Stimulated activated CD8-positive, alpha-beta memory T cell treated with anti-CD3 and anti-CD28 coated beads, Interleukin-12 subunit alpha, Interleukin-12 subunit beta, amount 100 ng/mL, for 4 hours (primary cell): ENCODE measurements around the gene ZFYVE21.

ENCODE experiments used
- DNase-seq: peaks from one replicate; pipeline ENCODE4 v3.0.0-alpha.2; 2020; ENCODE audit warnings: low read depth

Gene ZFYVE21

DNA sequence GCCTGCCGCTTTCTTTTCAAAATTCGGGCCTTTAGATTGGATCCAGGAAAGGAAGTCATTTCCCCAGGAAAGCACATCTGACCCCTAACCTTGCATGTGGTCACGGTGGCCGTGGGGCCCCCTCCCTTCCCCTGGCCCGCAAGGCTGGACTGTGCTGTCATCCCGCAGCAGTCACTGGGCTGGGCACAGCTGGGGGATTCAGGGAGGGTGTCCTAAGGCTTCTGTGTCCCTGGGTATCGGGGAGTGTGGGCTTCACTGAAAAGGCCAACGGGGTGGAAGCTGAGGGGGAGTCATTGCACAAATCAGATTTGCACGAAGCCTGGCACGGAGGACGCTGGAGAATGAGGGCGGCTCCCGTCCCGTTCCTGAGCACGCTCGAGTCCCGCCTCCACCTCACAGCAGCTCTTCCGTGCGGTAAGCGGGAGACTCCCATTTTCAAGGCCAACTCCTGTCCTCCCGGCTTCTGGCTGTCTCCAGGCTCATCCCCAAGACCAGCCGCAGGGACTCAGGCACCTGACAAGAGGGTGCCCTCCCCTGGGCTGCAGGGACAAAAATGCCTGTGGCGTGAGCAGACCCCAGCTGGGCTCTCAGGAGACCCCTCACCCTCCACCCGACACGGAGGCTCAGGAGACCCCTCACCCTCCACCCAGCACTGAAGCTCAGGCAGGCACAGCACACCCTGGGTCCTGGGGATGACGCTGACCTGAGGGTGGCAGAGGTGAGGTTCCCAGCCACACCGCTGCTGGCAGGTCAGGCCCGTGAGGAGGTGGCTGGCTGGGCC lies 9.9 kb upstream of the ZFYVE21 start:
- no peak for DNase-seq

DNA sequence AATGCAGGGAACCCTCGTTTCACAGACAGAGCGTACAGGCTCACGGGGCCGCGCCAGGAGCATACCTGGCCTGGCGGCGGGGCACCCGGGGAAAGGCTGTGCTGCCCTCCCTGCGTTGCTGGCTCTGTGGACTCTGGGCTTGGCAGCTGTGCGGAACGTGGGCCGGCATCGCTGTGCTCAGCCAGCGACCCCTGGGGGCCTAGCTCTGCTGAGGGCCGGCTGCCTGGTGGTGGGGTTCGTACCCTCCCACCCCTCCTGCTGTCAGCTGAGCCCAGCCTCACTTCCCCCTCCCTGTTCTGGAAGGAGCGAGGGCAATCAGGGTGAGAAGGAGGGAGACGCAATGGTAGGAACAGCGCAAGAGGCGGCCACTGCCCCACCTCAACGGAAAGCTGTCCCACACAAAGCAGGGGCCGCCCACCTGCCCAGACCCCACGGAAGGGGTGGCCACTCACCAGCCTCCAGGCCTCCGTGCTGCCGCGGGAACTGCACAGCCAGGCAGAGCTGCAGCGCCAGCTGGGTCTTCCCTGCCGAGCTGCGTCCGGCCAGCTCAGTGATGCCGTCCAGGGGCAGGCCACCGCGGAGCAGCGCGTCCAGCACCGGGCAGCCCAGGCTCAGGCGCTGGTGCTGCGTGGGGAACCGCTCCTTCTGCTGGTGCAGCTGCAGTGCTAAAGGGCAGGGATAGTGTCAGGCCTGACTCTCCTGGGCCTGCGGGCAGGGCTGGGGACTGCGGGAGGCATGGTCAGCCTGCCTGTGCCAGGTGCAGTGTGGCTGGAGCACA lies 8.9 kb upstream of the ZFYVE21 start:
- DNase-seq: no peak

DNA sequence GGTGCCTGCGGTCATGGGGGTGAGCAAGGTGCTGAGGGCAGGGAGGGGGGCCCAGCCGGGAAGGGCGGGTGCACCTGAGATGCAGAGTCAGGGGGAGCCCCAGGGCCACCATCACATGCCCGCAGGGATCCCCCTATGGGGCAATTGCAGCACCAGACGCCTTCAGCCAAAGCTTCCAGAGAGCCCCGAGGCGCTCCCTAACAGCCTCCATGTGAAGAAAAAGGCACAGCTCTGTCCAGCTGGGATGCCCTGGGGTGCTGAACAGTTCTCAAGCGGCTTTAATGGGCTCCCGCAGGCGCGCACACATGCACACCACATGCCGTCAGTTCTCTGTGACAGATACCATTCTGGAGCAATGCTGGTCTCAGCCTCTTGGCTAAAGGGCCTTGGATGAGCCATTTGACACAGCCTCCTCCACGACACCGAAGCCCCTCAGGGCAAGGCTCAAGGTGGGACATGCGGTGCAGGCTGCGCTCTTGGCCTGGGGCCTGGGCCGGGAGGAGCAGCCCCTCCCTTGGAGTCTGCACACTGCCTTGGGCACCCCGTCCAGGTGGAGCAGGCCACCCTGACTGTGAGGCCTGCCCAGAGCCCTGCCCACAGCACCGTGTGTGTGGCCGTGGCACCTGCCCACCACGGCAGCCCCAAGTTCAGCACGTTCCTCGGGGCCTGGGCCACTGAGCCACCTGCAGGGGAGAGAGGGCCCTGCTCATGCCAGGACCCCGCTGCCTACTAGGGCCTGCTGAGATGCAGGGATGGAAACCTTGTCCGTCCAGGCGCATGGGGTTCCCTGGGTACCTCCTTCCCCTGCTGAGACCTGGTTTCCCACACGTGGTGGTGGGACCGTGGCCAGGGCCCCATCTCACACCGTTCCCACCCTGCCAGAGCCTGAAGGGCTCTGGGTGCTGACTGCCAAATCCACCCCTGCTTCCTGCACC lies 8.0 kb upstream of the ZFYVE21 start:
- no peak for DNase-seq

DNA sequence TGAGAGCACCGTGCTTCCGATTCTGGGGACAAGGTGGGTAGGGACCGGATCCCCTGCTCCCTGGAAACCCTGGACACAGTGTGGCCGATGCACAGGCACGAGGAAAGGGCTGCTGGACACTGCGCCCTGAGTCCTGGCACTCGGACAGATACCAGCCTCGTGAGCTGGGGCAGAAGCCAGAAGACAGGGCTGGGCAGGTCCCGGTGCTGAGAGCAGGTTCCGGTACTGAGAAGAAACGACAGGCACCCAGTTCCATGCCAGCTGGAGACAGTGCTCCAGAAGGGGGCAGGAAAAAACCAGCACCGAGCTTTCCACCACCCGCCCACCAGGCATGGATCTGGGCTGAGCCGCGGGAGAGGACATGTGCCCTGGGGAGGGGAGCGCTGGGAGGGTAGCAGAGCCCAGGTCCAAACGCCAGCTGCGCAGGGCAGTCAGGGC lies 6.8 kb upstream of the ZFYVE21 start:
- DNase-seq: no peak

DNA sequence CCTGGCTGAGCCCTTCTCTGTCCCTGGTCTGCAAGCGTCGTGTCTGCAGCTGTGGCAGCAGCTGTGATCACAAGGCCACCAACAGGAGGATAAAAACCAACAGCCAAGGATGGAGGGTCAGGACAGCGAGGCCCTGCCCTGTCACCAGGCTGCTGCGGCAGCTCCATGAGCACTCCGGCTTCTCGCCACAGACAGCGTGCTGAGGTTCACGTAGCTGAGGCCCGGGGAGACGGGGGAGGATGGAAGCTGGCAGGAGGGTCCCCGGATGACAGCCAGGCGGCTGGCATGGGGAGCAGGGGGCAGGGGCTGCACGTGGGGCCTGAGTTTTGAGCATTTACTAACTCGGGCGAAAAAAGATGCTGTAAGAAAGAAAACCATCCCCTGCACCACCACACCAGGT lies 5.8 kb upstream of the ZFYVE21 start:
- DNase-seq: no peak

DNA sequence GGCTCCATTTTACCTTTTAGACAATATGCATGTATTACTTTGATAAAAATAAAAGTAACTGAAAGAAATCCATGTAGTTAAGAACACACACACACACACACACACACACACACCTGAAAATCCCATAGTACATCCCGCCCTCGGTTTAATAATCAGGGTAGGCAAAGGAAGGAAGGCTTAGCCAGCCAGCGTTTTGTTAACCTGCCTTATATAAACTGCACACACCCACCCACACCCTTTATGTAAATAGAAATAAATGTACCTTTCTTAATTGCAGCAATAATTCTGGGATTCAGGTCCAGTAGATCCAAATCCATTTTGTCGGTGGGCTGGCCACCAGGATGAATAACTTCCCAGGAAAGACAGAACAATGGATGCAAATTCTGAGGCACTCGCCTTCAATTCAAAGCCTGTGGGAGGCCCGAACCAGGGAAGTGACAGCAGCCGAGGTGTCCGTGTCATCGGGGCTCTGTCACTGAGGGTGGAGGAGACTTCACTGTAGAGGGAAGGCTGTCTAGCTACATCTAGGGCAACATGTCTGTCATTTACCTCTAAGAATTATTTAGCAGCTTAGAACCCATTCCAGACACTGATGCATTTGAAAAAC lies 4.7 kb upstream of the ZFYVE21 start:
- DNase-seq: no peak

DNA sequence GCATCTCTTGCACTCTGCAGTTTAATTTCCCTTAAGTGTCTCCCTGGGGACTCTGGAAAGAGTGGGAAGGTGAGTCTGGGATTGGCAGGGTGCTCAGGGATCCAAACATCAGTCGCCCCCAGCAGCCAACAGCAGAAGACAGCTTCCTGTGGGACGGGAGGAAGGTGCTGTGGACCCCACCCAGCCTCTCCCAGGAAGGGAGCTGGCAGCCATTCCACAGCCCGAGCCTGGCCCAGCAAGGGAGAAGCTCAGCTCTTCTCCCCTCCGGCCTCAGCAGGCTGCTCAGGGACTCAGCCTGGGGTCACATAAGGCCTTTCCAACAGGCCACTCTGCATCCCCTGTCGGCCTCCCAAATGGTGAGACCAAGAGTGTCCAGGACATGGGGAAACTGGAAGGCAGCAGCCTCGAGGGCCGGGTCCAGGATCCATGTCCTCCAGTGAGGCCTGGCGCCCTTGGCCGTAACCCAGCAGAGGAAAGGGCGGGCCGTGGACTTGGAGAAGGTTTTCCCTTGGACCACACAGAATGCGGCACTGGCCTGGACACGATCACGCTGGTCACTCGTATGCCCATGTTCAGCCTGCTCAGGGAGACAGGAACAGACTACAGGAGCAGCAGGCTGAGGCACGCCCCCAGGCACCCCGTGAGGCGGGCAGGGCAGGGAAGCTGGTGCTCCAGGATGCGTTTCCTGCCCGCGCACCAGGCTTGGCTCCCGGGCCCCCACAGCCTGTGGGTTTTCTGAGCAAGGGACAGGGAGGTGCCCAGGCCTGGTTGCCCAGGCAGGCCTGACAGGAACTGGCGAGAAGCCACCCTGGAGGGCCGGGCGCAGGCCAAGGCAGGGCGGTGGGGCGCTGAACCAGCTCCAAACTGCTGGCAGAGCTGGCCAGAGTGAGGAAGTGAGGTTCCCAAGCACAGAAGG lies 3.8 kb upstream of the ZFYVE21 start:
- no peak for DNase-seq

DNA sequence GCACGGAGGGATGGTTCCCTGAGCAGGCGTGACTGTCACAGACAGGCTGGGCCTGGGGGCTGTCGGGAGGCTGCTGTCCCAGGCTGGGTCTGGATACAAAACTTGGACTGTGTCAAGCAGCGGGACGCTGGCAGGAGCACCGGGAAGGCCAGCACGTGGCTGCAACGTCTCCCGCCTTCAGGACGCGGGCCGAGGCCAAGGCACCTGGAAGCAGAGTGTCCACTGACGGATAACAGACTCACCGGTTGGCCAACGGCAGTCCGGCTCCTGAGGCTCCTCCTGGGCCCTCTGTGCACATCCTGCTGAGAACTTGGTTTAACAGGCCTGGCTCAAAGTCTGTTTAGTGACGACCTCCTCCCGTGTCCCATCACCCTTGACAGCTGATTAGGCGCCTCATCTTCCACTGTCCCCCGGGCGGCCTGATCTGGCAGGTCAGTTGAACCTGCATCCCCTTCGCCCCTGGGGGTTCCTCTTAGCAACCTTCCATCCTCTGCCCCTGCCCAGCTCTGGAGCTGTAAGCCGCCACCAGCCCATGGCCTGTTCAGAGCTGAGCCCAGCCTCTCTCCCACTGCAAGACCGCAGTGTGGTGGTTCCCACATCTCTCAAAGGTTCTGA lies 2.9 kb upstream of the ZFYVE21 start:
- no peak for DNase-seq

DNA sequence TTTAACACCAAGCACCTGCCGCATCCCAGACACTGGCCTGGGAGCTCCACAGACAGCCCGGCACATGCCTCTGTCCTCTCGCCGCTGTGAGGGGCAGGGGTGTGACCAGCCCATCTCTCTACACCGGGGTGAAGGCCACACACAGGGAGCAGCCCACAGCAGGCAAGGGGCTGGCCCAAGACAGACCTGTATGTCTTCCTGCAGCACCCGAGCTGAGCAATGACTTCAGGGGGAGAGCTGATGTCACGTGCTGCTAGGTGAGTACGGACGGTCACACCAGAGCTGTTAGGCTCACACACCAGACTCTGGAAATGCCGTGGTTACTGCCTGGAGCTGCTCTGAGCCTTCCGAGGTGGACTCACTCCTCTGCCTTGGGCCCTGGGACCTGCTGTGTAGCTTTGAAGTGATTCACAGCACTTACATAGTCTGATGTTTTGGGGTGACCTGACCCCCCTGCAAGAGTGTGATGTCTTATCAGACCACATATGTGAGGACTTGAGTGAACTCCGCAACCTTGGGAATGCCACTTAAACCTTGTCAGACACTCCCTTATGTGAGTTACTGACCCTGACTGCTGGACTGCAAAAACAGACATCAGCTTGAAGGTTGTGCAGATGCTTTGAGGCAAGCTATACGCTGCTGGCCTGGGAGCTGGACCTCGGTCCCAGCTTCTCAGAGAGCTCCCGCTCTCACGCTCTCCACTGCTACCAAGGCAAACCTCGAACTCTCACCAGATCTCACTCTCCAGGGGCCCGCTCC lies 2.1 kb upstream of the ZFYVE21 start:
- DNase-seq: no peak

DNA sequence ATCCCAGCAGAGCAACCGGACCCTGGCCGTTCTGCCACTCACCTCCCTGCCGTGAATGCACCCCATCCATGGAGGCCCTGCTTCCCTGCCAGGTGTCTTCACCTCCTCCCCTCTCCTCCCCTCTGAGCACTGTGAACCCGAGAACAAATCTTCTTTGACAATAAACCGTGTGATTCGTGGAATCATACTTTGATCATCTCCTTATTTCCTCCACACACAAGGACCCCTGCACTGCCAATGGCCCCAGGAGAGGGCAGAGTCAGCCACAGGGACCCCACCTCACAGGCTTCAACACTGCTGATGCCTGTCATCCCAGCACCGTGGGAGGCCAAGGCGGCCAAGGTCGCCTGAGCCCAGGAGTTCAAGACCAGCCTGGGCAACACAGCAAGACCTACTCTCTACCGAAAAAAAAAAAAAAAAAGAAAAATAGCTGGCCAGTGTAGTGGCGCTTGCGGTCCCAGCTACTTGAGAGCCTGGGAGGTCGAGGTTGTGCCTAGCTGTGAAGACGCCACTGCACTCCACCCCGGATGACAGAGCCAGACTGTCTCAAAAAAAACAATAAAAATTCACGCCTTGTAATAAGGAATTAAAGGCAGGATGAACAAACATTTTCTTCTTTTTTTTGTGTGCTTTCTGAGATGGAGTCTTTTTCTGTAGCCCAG lies 1.4 kb upstream of the ZFYVE21 start:
- no peak for DNase-seq

DNA sequence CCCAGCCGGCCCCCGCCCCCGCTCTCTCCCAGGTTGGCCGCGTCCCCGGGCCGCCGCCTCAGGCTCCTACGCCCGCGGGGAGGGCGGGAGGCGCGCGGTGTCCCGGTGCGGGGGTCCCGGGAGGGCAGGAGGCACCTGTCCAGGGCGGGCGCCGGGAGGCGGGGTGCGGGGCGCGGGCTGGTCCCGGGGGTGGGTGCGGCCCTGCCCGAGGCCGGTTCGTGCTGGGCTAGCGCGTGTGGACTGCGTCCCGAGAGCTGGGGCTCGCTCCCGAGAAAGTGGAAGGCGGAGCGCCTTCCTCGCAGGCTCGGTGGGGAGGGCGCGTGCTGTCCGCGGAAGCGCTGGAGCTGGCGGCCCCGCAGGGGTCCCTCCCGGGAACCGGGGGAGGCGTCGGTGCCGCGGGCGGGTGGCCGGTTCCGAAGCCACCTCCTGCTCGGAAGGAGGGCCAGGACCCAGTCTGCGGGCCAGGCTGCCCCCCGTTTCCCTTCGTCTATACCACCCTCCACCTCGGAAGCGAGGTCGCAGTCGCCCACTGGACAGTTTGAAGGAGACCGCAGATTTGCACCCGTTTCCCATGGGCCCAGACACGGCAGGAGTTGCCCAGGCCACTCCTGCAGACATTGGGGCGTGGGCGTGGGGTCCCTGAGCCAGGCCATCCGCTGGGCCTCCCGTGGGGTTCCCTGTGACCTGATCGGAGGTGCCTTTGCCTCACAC lies 636 bp downstream of the ZFYVE21 start:
- DNase-seq: no peak

DNA sequence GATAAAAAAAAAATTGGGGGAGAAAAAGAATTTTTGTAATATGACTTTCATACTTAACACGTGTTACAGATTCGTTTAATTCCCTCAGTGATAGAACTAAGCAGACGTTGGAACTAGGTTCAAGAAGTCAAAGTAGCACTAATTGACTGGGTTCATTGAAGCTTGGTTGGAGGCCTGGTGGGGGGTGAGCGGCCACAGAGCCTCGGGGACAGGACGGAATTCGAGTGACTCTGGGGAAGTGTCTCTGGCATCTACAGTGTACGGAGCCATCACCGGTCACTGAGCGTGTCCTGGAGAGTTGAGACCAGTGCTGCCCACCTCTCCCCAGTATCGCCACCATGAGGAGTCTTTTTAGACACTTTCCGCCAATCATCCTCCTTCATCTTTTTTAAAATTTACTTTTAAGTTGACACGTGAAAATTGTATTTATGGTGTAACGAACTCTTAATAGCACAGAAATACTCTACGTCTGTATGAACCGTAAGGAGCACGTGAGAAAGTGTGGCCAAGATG lies 1.3 kb downstream of the ZFYVE21 start:
- no peak for DNase-seq

DNA sequence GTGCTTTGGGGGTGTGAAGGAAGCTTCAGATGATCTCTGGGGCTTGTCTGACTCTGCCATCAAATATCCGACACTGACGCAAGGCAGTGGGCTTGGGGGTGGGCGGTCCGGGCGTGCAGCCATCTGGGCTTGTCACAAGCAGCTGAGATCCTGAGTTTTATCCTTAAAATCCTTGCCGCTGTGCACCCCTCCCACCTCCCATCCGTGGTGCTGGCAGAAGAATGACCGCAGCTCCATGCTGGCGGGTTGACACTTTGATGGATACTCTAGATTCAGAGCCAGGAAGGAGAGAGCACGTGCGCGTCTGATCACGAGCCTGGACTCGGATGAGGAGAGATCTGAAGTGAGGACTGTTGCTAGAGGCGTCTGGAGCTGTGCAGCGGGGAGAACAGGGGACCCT lies 3.0 kb downstream of the ZFYVE21 start:
- DNase-seq: no peak

DNA sequence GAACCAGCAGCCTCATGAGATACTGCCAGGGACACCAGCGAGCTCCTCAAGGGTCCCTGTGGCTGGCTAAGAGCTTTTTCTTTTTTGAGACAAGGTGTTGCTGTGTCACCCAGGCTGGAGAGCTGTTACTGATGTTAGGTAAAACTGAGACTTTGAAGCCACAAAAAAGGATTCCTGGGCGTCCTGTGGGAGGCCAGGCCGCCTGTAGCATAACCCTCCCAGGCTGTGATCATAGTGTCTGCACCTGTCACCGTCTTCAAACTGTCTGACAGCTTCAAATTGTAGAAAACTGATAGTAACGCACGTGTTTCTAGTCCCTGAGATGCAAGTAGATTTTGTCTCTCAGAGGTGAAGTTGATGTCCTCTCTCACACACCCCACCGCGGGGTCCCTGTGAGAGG lies 4.1 kb downstream of the ZFYVE21 start:
- DNase-seq: no peak

DNA sequence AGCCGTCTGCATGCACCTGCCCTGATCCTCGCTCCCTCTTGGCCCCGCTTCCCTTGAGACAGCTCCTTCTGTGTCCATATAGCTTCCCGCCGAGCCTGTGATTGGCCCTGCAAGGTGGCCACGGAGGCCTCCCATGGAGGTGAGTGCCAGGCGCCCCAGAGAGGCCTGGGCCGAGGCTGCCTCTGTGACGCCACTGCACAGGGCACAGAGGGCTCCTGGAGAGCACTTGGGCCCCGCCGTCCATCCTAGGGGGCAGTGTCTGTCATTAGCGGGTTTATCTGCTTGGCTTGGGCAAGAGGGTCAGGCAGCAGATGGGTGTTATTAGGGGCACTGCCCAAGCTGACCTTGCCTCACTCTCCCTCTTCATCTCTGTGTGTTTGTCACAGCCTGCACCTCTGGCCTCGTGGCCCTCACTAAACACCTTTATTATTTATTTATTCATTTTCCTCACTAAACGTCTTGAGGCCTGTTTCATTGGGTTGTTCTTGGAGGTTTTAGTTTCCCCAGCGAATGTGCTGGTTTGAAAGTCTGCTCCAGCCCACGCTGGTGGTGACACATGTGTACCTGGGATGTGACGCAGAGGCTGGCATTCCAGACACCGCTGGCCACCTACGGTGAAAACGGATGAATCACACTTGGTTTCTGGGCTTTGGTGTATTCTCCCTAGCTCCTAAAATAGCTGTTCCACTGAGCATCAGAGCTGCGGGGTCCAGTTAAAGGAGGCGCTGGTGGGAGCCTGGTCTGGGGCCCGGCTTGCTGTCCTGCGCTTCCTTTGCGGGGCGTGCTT lies 5.9 kb downstream of the ZFYVE21 start:
- DNase-seq: no peak

DNA sequence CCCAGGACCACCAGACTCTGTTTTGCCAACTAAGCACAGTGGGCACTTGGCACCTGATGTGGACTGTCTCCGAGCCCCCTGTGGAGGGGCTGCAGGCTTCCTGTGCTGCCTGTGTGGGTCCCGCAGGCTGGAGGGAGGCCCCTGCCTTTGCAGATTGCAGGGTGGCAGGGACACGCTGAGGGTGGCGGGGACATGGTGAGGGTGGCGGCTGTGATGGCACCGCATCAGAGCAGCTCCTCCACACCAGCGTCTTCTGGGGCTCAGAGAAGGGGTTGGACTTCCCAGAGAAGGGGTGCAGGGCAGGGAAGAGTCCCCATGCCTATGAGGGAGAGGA lies 8.1 kb downstream of the ZFYVE21 start:
- DNase-seq: no peak

DNA sequence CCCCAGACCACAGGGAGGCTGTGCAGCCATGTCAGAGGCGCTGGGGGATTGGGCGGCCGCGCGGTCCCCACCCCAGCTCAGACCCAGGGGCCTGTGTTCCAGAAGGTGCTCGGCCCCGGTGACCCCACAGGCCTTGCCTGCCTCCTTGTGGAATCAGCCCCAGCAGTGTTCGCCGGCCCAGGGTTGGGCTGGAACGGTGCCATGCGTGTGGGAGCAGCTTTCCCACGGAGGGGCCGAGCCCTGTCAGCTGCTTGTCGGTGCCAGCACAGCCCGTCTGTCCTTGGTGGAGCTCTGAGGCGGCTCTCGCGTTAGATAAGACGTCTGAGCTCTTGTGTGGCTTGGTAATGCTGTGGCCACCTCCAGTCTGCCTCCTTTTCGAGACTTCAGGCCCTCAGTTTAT lies 8.5 kb downstream of the ZFYVE21 start:
- DNase-seq: no peak
